Measurements from ENCODE around the gene MRPS18B.

GRCh38 chr6:30651143-30651542, 33.5 kb downstream of the MRPS18B start:
- TF ChIP-seq CTCF (IDR thresholded peaks at IDR 0.05; ENCODE audit: borderline replicate concordance, extremely low read depth, low read length, poor library complexity, severe bottlenecking): no peak
- no peak for TF ChIP-seq EZH2 (IDR thresholded peaks at IDR 0.05; ENCODE audit: borderline replicate concordance, low read depth, low read length, severe bottlenecking)

Data from DND-41 (cell line).